ENCODE results near the gene EPC1. TPM values are rescaled to one million over a fixed set of nuclear protein-coding genes. Genes with fewer than 3 reads are reported as not detected.

EPC1 gene
- total and polyA plus RNA-seq, 2 of the 8 experiments (the other 6 are each of a cell fraction or from before 2014, with no cell fraction given): 23.7 to 42.3 TPM

DNA sequence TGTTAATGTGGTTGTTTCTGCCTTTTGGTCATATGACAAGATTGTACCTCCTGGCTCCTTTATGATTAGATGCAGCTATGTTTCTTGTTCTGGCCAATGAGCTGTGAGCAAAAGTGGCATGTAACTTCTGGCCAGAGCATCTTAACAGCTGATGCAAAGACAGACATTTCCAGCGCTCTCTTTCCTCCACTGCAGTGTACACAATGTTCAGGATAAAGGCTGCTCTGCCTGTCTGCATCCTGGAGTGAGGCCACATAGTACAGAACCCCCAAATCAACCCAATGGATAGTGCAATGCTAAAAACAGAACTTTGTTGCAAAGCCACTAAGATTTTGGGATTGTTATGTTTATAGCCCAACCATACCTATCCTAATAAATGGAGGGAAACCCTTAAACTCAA is 17.9 kb downstream of the EPC1 start:
- no peak overlapping the region for H3K56ac ChIP-seq (replicated peaks; ENCODE audit: insufficient read length, low read depth, low read length)
- DNase-seq (ENCODE audit: low read depth in 1 of 2, low spot score in 2 of 2): no peak
- H3K23ac ChIP-seq (ENCODE audit: insufficient read length): no peak overlapping the region
- H4K8ac ChIP-seq (ENCODE audit: extremely low read depth, insufficient read depth, low read length): no peak overlapping the region
- POLR2A ChIA-PET (ENCODE audit: partially characterized antibody): interaction anchor here (0.7 to 2.4 kb wide), 4 partner anchors 8 to 138 kb away, joined by 3 to 8 read pairs (median 6); no protein-coding TSS in a partner anchor
- no peak overlapping the region for H2BK5ac ChIP-seq (ENCODE audit: low read depth, low read length)
- H3K27me3 ChIP-seq (replicated peaks in 1 of 4; ENCODE audit: control insufficient read depth in 3 of 4, extremely low read depth in 1 of 4, insufficient read depth in 3 of 4, low read length in 3 of 4): no peaks in the 10 kb centered on the region
- no peak overlapping the region for H4K5ac ChIP-seq (ENCODE audit: insufficient read length, low read depth, low read length)
- H3K4me1 ChIP-seq (replicated peaks in 1 of 4; ENCODE audit: control insufficient read depth in 3 of 4, insufficient read depth in 4 of 4, low read length in 3 of 4): peaks cover 0 to 22% (median 13%) of the 10 kb centered on the region in 4 experiments; a peak in 6 of 7 replicates
- no peak overlapping the region for H4K91ac ChIP-seq (replicated peaks; ENCODE audit: insufficient read length, low read length)
- H3K4me3 ChIP-seq (ENCODE audit: extremely low read depth in 1 of 4, insufficient read depth in 2 of 4, low read depth in 3 of 4, low read length in 4 of 4): no peak overlapping the region
- H3K14ac ChIP-seq (ENCODE audit: insufficient read length): no peak overlapping the region
- no peak for FAIRE-seq
- H2BK20ac ChIP-seq (ENCODE audit: low read length): no peak overlapping the region
- H2BK120ac ChIP-seq (replicated peaks; ENCODE audit: low read depth, low read length): no peak overlapping the region
- no peaks in the 10 kb centered on the region for H3K23me2 ChIP-seq (ENCODE audit: low read depth, low read length)
- H2AK5ac ChIP-seq (ENCODE audit: low read depth, low read length): no peak overlapping the region
- no peak overlapping the region for H2AFZ ChIP-seq (ENCODE audit: low read length)
- H4K20me1 ChIP-seq (replicated peaks in 1 of 2; ENCODE audit: control insufficient read depth in 1 of 2, insufficient read depth in 2 of 2, low read length in 2 of 2): peaks cover 17 to 21% of the 10 kb centered on the region in 2 experiments
- H3K9ac ChIP-seq (replicated peaks in 1 of 4; ENCODE audit: extremely low read depth in 1 of 4, low read depth in 3 of 4, low read length in 3 of 4): no peak overlapping the region
- H3K18ac ChIP-seq (ENCODE audit: extremely low read depth, low read length): no peak overlapping the region
- no peaks in the 10 kb centered on the region for H3K36me3 ChIP-seq (ENCODE audit: control insufficient read depth in 2 of 4, insufficient read depth in 4 of 4, low read length in 3 of 4)
- CTCF ChIA-PET (ENCODE audit: partially characterized antibody): interaction anchor here (0.5 to 2.7 kb wide), 3 partner anchors 11 to 118 kb away, joined by 3 to 6 read pairs (median 3); no protein-coding TSS in a partner anchor
- H3K9me3 ChIP-seq (ENCODE audit: insufficient read depth in 2 of 2, low read depth in 1 of 2, low read length in 1 of 2): no peaks in the 10 kb centered on the region
- H3K4me2 ChIP-seq (ENCODE audit: insufficient read depth in 1 of 2, low read depth in 2 of 2, low read length in 2 of 2): no peak overlapping the region
- H3K27ac ChIP-seq (ENCODE audit: low read depth, low read length): no peak overlapping the region
- no peak overlapping the region for H3K4ac ChIP-seq (replicated peaks; ENCODE audit: insufficient read length, low read depth, low read length)
- H2BK15ac ChIP-seq (ENCODE audit: low read length): no peak overlapping the region
- no peak overlapping the region for H2BK12ac ChIP-seq (ENCODE audit: low read depth, low read length)
- H3K79me1 ChIP-seq (ENCODE audit: low read depth, low read length): peaks cover 6% of the 10 kb centered on the region
- WGBS, 2 experiments (ENCODE audit: extremely low coverage in 1 of 2, insufficient coverage in 1 of 2, insufficient read length in 1 of 2, insufficient replicate concordance in 2 of 2, low coverage in 1 of 2, low lambda C conversion rate in 2 of 2, missing lambda C conversion rate in 1 of 2): 82% methylated on average over 1 of the region's 1 CpG; no CpG with 5 or more reads in 1 of the 2 experiments
- H3K79me2 ChIP-seq (ENCODE audit: control insufficient read depth in 1 of 2, insufficient read depth in 2 of 2, low read length in 2 of 2): peaks cover 10 to 100% of the 10 kb centered on the region in 2 experiments
- TF ChIP-seq SUZ12 (IDR thresholded peaks at IDR 0.05; ENCODE audit: low read length): no peak
- TF ChIP-seq TAF7 (optimal IDR thresholded peaks at IDR 0.05; ENCODE audit: borderline replicate concordance, low read depth, low read length): no peak
- no peak for TF ChIP-seq SP1 (IDR thresholded peaks at IDR 0.05; ENCODE audit: low read depth, low read length)
- TF ChIP-seq SRF (IDR thresholded peaks at IDR 0.05; ENCODE audit: low read depth, low read length): no peak
- no peak for TF ChIP-seq CBX8 (IDR thresholded peaks at IDR 0.05; ENCODE audit: borderline replicate concordance, low read depth, low read length)
- TF ChIP-seq CBX5 (IDR thresholded peaks at IDR 0.05; ENCODE audit: low read depth, low read length): no peak
- TF ChIP-seq POU5F1 (IDR thresholded peaks at IDR 0.05; ENCODE audit: low read depth, low read length): no peak
- TF ChIP-seq KDM1A (IDR thresholded peaks at IDR 0.05; ENCODE audit: borderline replicate concordance, low read length): no peak
- no peak for TF ChIP-seq GABPA (IDR thresholded peaks at IDR 0.05; ENCODE audit: borderline replicate concordance, insufficient read depth, low read length)
- no peak for TF ChIP-seq TEAD4 (IDR thresholded peaks at IDR 0.05; ENCODE audit: low read depth, low read length)
- TF ChIP-seq NANOG (IDR thresholded peaks at IDR 0.05; ENCODE audit: insufficient read depth, low read depth, low read length, poor library complexity, severe bottlenecking): no peak
- TF ChIP-seq, protein P1, sequence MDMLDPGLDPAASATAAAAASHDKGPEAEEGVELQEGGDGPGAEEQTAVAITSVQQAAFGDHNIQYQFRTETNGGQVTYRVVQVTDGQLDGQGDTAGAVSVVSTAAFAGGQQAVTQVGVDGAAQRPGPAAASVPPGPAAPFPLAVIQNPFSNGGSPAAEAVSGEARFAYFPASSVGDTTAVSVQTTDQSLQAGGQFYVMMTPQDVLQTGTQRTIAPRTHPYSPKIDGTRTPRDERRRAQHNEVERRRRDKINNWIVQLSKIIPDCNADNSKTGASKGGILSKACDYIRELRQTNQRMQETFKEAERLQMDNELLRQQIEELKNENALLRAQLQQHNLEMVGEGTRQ (IDR thresholded peaks at IDR 0.05; ENCODE audit: low read length): no peak
- TF ChIP-seq KDM4A (IDR thresholded peaks at IDR 0.05; ENCODE audit: low read depth, low read length, severe bottlenecking): no peak

Measured in H1 (cell line).